ENCODE measurements around the gene TRIP13. TPM values are rescaled to one million over a fixed set of nuclear protein-coding genes. Genes with fewer than 3 reads are reported as not detected.

The TRIP13 gene
- total RNA-seq, 4 donors from 2014 or later, result 1.1 to 1.7 (median 1.3) TPM; not detected in 1

- Histone ChIP-seq H3K36me3 (peaks cover 31 to 39% of the 10 kb centered on the region in 2 donors), H3K27ac (no peak overlapping the region), H3K27me3 (no peaks in the 10 kb centered on the region), H3K4me1 (no peaks in the 10 kb centered on the region), H3K4me3 (replicated peaks in 1 of 3) (no peak overlapping the region), H3K9me3 (no peaks in the 10 kb centered on the region)
- no peak for DNase-seq
- TF ChIP-seq, protein P1, sequence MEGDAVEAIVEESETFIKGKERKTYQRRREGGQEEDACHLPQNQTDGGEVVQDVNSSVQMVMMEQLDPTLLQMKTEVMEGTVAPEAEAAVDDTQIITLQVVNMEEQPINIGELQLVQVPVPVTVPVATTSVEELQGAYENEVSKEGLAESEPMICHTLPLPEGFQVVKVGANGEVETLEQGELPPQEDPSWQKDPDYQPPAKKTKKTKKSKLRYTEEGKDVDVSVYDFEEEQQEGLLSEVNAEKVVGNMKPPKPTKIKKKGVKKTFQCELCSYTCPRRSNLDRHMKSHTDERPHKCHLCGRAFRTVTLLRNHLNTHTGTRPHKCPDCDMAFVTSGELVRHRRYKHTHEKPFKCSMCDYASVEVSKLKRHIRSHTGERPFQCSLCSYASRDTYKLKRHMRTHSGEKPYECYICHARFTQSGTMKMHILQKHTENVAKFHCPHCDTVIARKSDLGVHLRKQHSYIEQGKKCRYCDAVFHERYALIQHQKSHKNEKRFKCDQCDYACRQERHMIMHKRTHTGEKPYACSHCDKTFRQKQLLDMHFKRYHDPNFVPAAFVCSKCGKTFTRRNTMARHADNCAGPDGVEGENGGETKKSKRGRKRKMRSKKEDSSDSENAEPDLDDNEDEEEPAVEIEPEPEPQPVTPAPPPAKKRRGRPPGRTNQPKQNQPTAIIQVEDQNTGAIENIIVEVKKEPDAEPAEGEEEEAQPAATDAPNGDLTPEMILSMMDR (IDR thresholded peaks at IDR 0.05), result no peak
- TF ChIP-seq POLR2A (IDR thresholded peaks at IDR 0.05), result no peak
- intact Hi-C loops (cut with DNase I), result no loop called here
- 93 to 96% methylated on average over 8 to 10 of the region's 16 CpGs for WGBS, 2 donors
Observed at GRCh38 chr5:863244-863805, 29.4 kb upstream of the TRIP13 start.

GRCh38 chr5:864492-865167, 28.1 kb upstream of the TRIP13 start:
- Histone ChIP-seq H3K9me3 (no peaks in the 10 kb centered on the region), H3K27me3 (no peaks in the 10 kb centered on the region), H3K27ac (no peak overlapping the region), H3K4me3 (replicated peaks in 1 of 3) (no peak overlapping the region), H3K36me3 (peaks cover 44 to 52% of the 10 kb centered on the region in 2 donors), H3K4me1 (no peaks in the 10 kb centered on the region)
- TF ChIP-seq, protein P1 (IDR thresholded peaks at IDR 0.05), result no peak
- no peak for TF ChIP-seq POLR2A (IDR thresholded peaks at IDR 0.05)
- 80 to 82% methylated on average over 9 to 11 of the region's 15 CpGs for WGBS, 2 donors
- intact Hi-C loops (cut with DNase I), result no loop called here
- DNase-seq, result no peak

GRCh38 chr5:865168-865521, 27.5 kb upstream of the TRIP13 start:
- 91 to 95% methylated on average over 14 to 23 of the region's 24 CpGs for WGBS, 2 donors
- H3K9me3 ChIP-seq, result no peaks in the 10 kb centered on the region
- no peaks in the 10 kb centered on the region for H3K4me1 ChIP-seq
- TF ChIP-seq, protein P1 (IDR thresholded peaks at IDR 0.05), result no peak
- no peak for TF ChIP-seq POLR2A (IDR thresholded peaks at IDR 0.05)
- peaks cover 49 to 58% of the 10 kb centered on the region in 2 donors for H3K36me3 ChIP-seq
- H3K27ac ChIP-seq, result no peak overlapping the region
- H3K27me3 ChIP-seq, result no peaks in the 10 kb centered on the region
- intact Hi-C loops (cut with DNase I), result no loop called here
- no peak overlapping the region for H3K4me3 ChIP-seq (replicated peaks in 1 of 3)
- no peak for DNase-seq

DNA sequence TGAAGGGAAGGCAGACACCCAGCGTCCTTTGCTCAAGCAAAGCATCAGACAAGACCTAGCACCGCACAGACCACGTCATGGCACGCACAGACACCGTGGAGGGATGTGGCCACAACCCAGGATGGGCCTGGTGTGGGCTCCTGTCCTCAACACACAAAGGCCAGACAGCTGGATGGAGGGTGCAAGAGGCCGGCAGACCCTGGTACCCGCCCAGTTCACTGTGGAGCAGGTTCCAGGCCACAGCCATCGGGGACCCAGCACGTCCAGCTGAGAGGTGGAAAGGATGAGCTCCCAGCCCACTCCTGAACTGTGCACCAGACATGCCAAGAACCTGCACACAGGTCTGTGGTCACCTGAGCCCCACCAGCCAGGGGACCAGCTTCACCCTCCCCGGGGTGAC, 26.9 kb upstream of the TRIP13 start:
- no peak for TF ChIP-seq POLR2A (IDR thresholded peaks at IDR 0.05)
- TF ChIP-seq, protein P1 (IDR thresholded peaks at IDR 0.05), result no peak
- 99% methylated on average over 6 of the region's 10 CpGs; no CpG with 5 or more reads in 1 of the 2 donors for WGBS, 2 donors
- no peaks in the 10 kb centered on the region for H3K4me1 ChIP-seq
- H3K27me3 ChIP-seq, result no peaks in the 10 kb centered on the region
- intact Hi-C loops (cut with DNase I), result no loop called here
- no peak overlapping the region for H3K27ac ChIP-seq
- no peaks in the 10 kb centered on the region for H3K9me3 ChIP-seq
- no peak overlapping the region for H3K4me3 ChIP-seq (replicated peaks in 1 of 3)
- peaks cover 55 to 62% of the 10 kb centered on the region in 2 donors for H3K36me3 ChIP-seq
- DNase-seq, result no peak

GRCh38 chr5:867300-867870, 25.3 kb upstream of the TRIP13 start:
- Histone ChIP-seq H3K4me3 (replicated peaks in 1 of 3) (no peak overlapping the region), H3K9me3 (no peaks in the 10 kb centered on the region), H3K27me3 (no peaks in the 10 kb centered on the region), H3K4me1 (no peaks in the 10 kb centered on the region), H3K27ac (no peak overlapping the region), H3K36me3 (peaks cover 67 to 72% of the 10 kb centered on the region in 2 donors)
- DNase-seq, result no peak
- intact Hi-C loops (cut with DNase I), result no loop called here
- WGBS, 2 donors, result 94 to 99% methylated on average over 6 of the region's 6 CpGs
- TF ChIP-seq POLR2A (IDR thresholded peaks at IDR 0.05), result no peak
- TF ChIP-seq, protein P1 (IDR thresholded peaks at IDR 0.05), result no peak

All from thyroid gland (tissue), 4 donors.